Astrocyte of the cerebellum (primary cell): Measurements from ENCODE around the gene CS.

Experiments used
- DNase-seq: peaks from one replicate; pipeline ENCODE4 v3.0.0-alpha.2; 2011; ENCODE audit warnings: low read depth
- H3K4me3 ChIP-seq: 2 replicates; pipeline ENCODE4 v1.5.1; 2011; ENCODE audit warnings: mild to moderate bottlenecking, low read depth, low read length, moderate library complexity
- in situ Hi-C: cut with HindIII; loops from 2 replicates; pipeline ENCODE4 v1.10.0; 2017; ENCODE audit warnings: low sequenced_read_pairs
- TF ChIP-seq, protein P1 (sequence below): IDR thresholded peaks from 2 replicates; pipeline ENCODE4 v1.5.1; 2012; ENCODE audit warnings: low read length, low read depth, moderate library complexity, mild to moderate bottlenecking; ENCODE audit errors: missing control alignments

The CS gene

DNA sequence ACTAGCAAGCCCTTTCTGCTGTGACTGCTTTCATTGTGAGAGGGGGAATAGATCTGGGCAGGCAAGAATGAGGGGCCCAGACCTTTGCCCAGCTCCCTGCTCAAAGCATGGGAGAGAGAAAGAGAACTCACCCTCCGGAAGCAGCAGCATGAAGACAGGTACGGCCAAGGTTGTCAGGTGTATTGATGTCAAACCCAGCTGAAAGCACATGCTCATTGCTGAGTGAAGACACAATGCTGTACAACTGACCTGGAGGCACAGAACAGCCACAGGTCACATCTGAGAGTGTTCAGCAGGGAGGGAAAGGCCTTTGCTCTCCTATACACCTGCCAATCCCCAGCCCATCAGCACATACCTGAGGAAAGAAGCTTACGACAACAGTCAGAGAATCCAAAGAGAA is 47.5 kb downstream of the CS start:
- in situ Hi-C loops = no loop called here
- TF ChIP-seq, protein P1, sequence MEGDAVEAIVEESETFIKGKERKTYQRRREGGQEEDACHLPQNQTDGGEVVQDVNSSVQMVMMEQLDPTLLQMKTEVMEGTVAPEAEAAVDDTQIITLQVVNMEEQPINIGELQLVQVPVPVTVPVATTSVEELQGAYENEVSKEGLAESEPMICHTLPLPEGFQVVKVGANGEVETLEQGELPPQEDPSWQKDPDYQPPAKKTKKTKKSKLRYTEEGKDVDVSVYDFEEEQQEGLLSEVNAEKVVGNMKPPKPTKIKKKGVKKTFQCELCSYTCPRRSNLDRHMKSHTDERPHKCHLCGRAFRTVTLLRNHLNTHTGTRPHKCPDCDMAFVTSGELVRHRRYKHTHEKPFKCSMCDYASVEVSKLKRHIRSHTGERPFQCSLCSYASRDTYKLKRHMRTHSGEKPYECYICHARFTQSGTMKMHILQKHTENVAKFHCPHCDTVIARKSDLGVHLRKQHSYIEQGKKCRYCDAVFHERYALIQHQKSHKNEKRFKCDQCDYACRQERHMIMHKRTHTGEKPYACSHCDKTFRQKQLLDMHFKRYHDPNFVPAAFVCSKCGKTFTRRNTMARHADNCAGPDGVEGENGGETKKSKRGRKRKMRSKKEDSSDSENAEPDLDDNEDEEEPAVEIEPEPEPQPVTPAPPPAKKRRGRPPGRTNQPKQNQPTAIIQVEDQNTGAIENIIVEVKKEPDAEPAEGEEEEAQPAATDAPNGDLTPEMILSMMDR = no peak
- no peak for DNase-seq
- no peak overlapping the region for H3K4me3 ChIP-seq

GRCh38 chr12:56248711-56249110 is 51.4 kb downstream of the CS start:
- TF ChIP-seq, protein P1 = no peak
- no peak overlapping the region for H3K4me3 ChIP-seq
- in situ Hi-C loops = no loop called here
- no peak for DNase-seq

DNA sequence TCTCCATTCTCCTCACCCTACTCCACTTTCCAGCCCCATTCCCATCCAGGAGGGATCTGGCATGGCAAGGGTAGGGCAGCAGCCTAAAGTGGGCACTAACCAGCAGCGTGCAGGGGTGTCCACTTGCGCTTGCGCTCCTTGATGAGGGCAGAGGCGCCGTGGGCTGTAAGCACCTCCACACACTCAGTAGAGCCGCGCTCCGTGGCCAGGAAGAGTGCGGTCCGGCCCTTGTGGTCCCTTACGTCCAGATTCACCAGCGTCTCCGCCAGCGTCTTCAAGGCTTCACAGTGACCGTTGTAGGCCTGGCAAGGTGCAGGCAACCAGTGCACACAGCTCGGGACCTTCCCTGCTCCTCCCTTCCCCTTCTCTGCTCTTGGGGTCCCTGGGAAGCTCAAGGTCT is 52.2 kb downstream of the CS start:
- in situ Hi-C loops = no loop called here
- TF ChIP-seq, protein P1 = no peak
- no peak overlapping the region for H3K4me3 ChIP-seq

DNA sequence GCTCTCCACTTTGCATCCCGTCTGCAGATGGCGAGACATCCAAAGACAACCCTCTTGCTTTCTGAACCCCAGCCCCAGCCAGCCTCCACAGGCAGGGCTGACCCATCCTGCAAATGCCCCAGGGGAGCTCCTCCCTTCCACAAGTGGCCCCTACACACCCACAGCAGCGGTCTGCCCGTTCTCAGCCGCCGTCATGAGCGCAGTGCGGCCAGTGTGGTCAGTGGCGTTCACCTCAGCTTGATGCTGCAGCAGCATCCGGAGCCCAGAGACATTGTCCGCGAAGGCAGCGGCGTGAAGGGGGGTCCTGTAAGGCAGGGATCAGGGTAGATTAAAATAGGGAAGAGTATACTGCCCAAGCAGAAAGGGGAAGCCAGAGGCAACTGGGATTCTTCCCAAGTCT is 55.6 kb downstream of the CS start:
- DNase-seq = no peak
- no peak overlapping the region for H3K4me3 ChIP-seq
- TF ChIP-seq, protein P1 = no peak
- in situ Hi-C loops = no loop called here

More for the DNA sequence above, 52.2 kb downstream of the CS start:
- DNase-seq = no peak

GRCh38 chr12:56243731-56244181 is 56.4 kb downstream of the CS start:
- TF ChIP-seq, protein P1 = no peak
- DNase-seq = no peak
- in situ Hi-C loops = no loop called here
- no peak overlapping the region for H3K4me3 ChIP-seq

- no peak for DNase-seq
- no peak overlapping the region for H3K4me3 ChIP-seq
- TF ChIP-seq, protein P1 = no peak
- in situ Hi-C loops = no loop called here
Observed at GRCh38 chr12:56242986-56243385, 57.1 kb downstream of the CS start.
